Caco-2 (cell line): ENCODE measurements around the gene EIF4E. TPM values are rescaled to one million over a fixed set of nuclear protein-coding genes. Genes with fewer than 3 reads are reported as not detected.

Experiments
- BruUV-seq: library from RNA; stranded (reverse); fragments of 400-500 nt; replicated peaks from 2 replicates; lab custom pipeline; 2021; lab: Mats Ljungman, UMichigan
- CTCF ChIA-PET: fragments of 300-600 bp; sonication (Branson Sonifier 250); formaldehyde crosslinking; loops from one replicate; lab custom pipeline; 2022; ENCODE audit warnings: antibody characterized with exemption; lab: Charles Lee
- POLR2A ChIA-PET: fragments of 300-600 bp; sonication (Branson Sonifier 250); formaldehyde crosslinking; loops from one replicate; lab custom pipeline; 2022; ENCODE audit warnings: antibody characterized with exemption; lab: Charles Lee
- DNase-seq, 2 experiments: peaks; one replicate each; pipeline versions ENCODE4 v3.0.0 to v3.0.0-alpha.2; 2020 to 2022
- H3K27me3 ChIP-seq: replicated peaks from 2 replicates; pipeline ENCODE4 v1.6.0; 2011; ENCODE audit warnings: low read length; ENCODE audit not compliant: control insufficient read depth, insufficient read depth
- H3K36me3 ChIP-seq: 2 replicates; pipeline ENCODE4 v1.5.1; 2011; ENCODE audit warnings: low read length; ENCODE audit not compliant: control insufficient read depth, insufficient read depth
- H3K4me1 ChIP-seq: fragments of 250-450 bp; sonication (Bioruptor Pico); 2 replicates; pipeline ENCODE4 v1.5.1; 2020; ENCODE audit warnings: mild to moderate bottlenecking
- H3K4me3 ChIP-seq: 2 replicates; pipeline ENCODE4 v1.5.1; 2011; ENCODE audit warnings: low read depth, mild to moderate bottlenecking, control low read depth, low read length
- H3K9me3 ChIP-seq: fragments of 250-450 bp; sonication (Bioruptor Pico); 2 replicates; pipeline ENCODE4 v1.5.1; 2020; ENCODE audit warnings: mild to moderate bottlenecking, moderate library complexity
- H3K27ac Mint-ChIP-seq: one replicate; pipeline ENCODE4 v1.8.0; 2022; ENCODE audit warnings: mixed read lengths; ENCODE audit not compliant: unreplicated experiment
- H3K27me3 Mint-ChIP-seq: one replicate; pipeline ENCODE4 v1.8.0; 2022; ENCODE audit warnings: mixed read lengths; ENCODE audit not compliant: insufficient read depth, unreplicated experiment
- H3K36me3 Mint-ChIP-seq: one replicate; pipeline ENCODE4 v1.8.0; 2022; ENCODE audit warnings: mild to moderate bottlenecking, mixed read lengths; ENCODE audit not compliant: insufficient read depth, unreplicated experiment
- H3K4me1 Mint-ChIP-seq: one replicate; pipeline ENCODE4 v1.8.0; 2022; ENCODE audit warnings: low read depth, mixed read lengths; ENCODE audit not compliant: unreplicated experiment
- H3K4me3 Mint-ChIP-seq: one replicate; pipeline ENCODE4 v1.8.0; 2022; ENCODE audit warnings: mild to moderate bottlenecking, moderate library complexity, mixed read lengths; ENCODE audit not compliant: unreplicated experiment
- H3K9me3 Mint-ChIP-seq: one replicate; pipeline ENCODE4 v1.8.0; 2022; ENCODE audit warnings: mixed read lengths; ENCODE audit not compliant: unreplicated experiment
- intact Hi-C: fragments of 100-400 bp; cut with micrococcal nuclease; formaldehyde crosslinking; loops from one replicate; pipeline ENCODE4 v1.10.0; 2022; ENCODE audit not compliant: unreplicated experiment
- total RNA-seq: library from RNA; stranded (reverse); gene quantifications from 2 replicates; pipeline ENCODE4 v1.2.3, GENCODE V29; 2022
- TF ChIP-seq, protein P1 (sequence below), 2 experiments: fragments of 200-600 bp in 1 of 2; IDR thresholded peaks; 1 replicate in 1 of 2; 2 replicates in 1 of 2; pipeline versions ENCODE4 v1.5.1 to v1.8.0; 2011 to 2022; ENCODE audit warnings: antibody characterized with exemption in 1 of 2, control low read depth in 1 of 2, inconsistent platforms in 1 of 2, low read depth in 1 of 2, low read length in 1 of 2, mild to moderate bottlenecking in 1 of 2, moderate library complexity in 1 of 2; ENCODE audit not compliant: insufficient read depth in 1 of 2, severe bottlenecking in 1 of 2, unreplicated experiment in 1 of 2

Gene EIF4E
- total RNA-seq, 1 experiment from 2014 or later = 140 TPM

DNA sequence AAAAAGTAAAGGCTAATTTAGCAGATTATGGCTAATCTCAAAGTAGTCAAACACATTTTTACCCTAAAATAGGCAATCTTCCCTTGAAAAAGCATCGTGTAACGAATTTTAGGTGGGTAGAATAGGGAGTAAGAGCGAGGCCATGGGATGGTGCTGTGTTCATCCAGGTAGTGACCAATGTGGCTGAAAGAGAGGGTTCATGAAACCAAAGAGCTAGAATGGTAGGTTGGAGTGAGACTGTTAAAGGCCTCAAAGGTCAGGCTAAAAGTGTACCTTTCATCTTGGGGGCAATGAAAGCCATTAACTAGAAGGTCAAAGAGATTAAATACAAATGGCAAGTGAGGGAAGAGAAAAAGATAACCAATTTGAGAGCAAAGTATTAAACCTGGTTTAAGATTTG, 23.6 kb downstream of the EIF4E start:
- Mint-ChIP-seq H3K27ac (no peak overlapping the region), H3K27me3 (no peaks in the 10 kb centered on the region), H3K36me3 (peaks cover 63% of the 10 kb centered on the region), H3K4me3 (no peak overlapping the region), H3K9me3 (no peaks in the 10 kb centered on the region), H3K4me1 (peaks cover 44% of the 10 kb centered on the region)
- CTCF ChIA-PET = no interaction called here
- POLR2A ChIA-PET = no interaction called here
- no peak overlapping the region for H3K4me3 ChIP-seq
- intact Hi-C loops = no loop called here
- H3K36me3 ChIP-seq = no peaks in the 10 kb centered on the region
- no peaks in the 10 kb centered on the region for H3K9me3 ChIP-seq
- BruUV-seq = no TSS peak
- H3K27me3 ChIP-seq = no peaks in the 10 kb centered on the region
- DNase-seq = no peak
- H3K4me1 ChIP-seq = peaks cover 16% of the 10 kb centered on the region; the same call in 1 of the 2 replicates
- TF ChIP-seq, protein P1, sequence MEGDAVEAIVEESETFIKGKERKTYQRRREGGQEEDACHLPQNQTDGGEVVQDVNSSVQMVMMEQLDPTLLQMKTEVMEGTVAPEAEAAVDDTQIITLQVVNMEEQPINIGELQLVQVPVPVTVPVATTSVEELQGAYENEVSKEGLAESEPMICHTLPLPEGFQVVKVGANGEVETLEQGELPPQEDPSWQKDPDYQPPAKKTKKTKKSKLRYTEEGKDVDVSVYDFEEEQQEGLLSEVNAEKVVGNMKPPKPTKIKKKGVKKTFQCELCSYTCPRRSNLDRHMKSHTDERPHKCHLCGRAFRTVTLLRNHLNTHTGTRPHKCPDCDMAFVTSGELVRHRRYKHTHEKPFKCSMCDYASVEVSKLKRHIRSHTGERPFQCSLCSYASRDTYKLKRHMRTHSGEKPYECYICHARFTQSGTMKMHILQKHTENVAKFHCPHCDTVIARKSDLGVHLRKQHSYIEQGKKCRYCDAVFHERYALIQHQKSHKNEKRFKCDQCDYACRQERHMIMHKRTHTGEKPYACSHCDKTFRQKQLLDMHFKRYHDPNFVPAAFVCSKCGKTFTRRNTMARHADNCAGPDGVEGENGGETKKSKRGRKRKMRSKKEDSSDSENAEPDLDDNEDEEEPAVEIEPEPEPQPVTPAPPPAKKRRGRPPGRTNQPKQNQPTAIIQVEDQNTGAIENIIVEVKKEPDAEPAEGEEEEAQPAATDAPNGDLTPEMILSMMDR (IDR thresholded peaks at IDR 0.05; ENCODE audit: insufficient read depth in 1 of 2, low read depth in 1 of 2, low read length in 1 of 2, severe bottlenecking in 1 of 2, unreplicated experiment in 1 of 2) = no peak

GRCh38 chr4:98903963-98904362, 25.0 kb downstream of the EIF4E start:
- POLR2A ChIA-PET = no interaction called here
- TF ChIP-seq, protein P1 (IDR thresholded peaks at IDR 0.05; ENCODE audit: insufficient read depth in 1 of 2, low read depth in 1 of 2, low read length in 1 of 2, severe bottlenecking in 1 of 2, unreplicated experiment in 1 of 2) = no peak
- no peaks in the 10 kb centered on the region for H3K9me3 Mint-ChIP-seq
- CTCF ChIA-PET = no interaction called here
- peaks cover 70% of the 10 kb centered on the region for H3K36me3 Mint-ChIP-seq
- BruUV-seq = no TSS peak
- no peak overlapping the region for H3K4me3 ChIP-seq
- H3K4me3 Mint-ChIP-seq = no peak overlapping the region
- H3K27ac Mint-ChIP-seq = no peak overlapping the region
- DNase-seq = no peak
- H3K4me1 Mint-ChIP-seq = peaks cover 34% of the 10 kb centered on the region
- no peaks in the 10 kb centered on the region for H3K27me3 Mint-ChIP-seq
- H3K36me3 ChIP-seq = no peaks in the 10 kb centered on the region
- no peaks in the 10 kb centered on the region for H3K27me3 ChIP-seq
- H3K4me1 ChIP-seq = peaks cover 16% of the 10 kb centered on the region; the same call in 1 of the 2 replicates
- no peaks in the 10 kb centered on the region for H3K9me3 ChIP-seq
- intact Hi-C loops = no loop called here

- Mint-ChIP-seq H3K9me3 (no peaks in the 10 kb centered on the region), H3K4me3 (no peak overlapping the region), H3K27me3 (no peaks in the 10 kb centered on the region), H3K27ac (no peak overlapping the region), H3K36me3 (peaks cover 73% of the 10 kb centered on the region), H3K4me1 (peaks cover 31% of the 10 kb centered on the region)
- H3K4me1 ChIP-seq = peaks cover 16% of the 10 kb centered on the region; the same call in 1 of the 2 replicates
- no peaks in the 10 kb centered on the region for H3K9me3 ChIP-seq
- no peaks in the 10 kb centered on the region for H3K27me3 ChIP-seq
- intact Hi-C loops = no loop called here
- DNase-seq = no peak
- TF ChIP-seq, protein P1 (IDR thresholded peaks at IDR 0.05; ENCODE audit: insufficient read depth in 1 of 2, low read depth in 1 of 2, low read length in 1 of 2, severe bottlenecking in 1 of 2, unreplicated experiment in 1 of 2) = no peak
- no peaks in the 10 kb centered on the region for H3K36me3 ChIP-seq
- ChIA-PET POLR2A (no interaction called here), CTCF (no interaction called here)
- H3K4me3 ChIP-seq = no peak overlapping the region
- no TSS peak for BruUV-seq
Observed at GRCh38 chr4:98903561-98903960, 25.4 kb downstream of the EIF4E start.
